ENCODE data around the gene GPS2.
"Not testable (repeated sequence)": the region's sequence is repeated elsewhere in the genome, so short reads cannot be mapped to it uniquely, and the experiment has no call there.

Gene GPS2

GRCh38 chr17:7314719-7315569, at the start of gene GPS2:
TSS of gene GPS2 (minus strand) at chr17:7315360. CDS start at chr17:7315052, 308 bp downstream.
- peak; percentile 94 for DNase-seq

- no peak for DNase-seq
Measured at GRCh38 chr17:7363311-7363710, 48.2 kb upstream of the GPS2 start.

- DNase-seq: no peak
Measured at GRCh38 chr17:7361906-7362305, 46.7 kb upstream of the GPS2 start.

GRCh38 chr17:7357381-7357780, 42.2 kb upstream of the GPS2 start:
- no peak for DNase-seq

- DNase-seq: no peak
Measured at GRCh38 chr17:7356756-7357155, 41.6 kb upstream of the GPS2 start.

DNA sequence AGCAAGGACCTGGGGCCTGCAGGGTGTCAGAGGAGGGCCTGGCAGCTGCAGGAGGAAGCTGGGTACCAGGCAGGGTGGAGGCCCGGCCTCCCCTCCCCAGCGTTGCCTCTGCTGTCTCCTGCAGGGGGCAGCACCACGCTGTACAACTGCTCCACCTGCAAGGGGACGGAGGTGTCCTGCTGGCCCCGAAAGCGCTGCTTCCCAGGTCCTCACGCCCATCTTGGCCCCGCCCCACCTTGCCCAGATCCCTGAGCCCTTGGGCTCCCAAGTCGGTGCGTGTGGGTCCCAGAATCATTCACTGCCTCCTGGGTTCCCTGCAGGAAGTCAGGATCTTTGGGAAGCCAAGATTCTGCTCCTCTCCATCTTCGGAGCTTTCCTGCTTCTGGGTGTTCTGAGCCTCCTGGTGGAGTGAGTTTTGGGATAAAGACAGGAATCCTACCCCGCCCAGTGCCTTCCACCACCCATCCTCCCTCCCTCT, 41.0 kb upstream of the GPS2 start:
- peak; percentile 86 for DNase-seq

DNA sequence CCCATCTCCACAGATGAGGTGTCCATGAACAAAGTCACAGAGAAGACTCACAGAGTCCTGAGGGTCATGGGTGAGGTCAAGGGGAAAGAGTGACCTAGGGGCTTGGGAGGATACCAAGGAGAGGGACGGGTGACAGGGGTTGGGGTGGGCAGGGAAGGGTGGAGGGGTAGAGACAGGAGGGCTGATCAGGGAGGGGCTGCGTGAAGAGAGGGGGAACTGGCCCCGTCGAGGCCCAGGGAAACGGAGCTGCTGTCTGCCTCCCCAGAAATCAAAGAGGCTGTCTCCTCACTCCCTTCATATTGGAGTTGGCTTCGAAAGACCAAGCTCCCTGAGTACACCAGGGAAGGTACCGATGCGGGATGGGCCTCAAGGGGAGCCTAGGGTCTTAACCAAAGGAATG, 40.4 kb upstream of the GPS2 start:
- DNase-seq: no peak

GRCh38 chr17:7355053-7355452, 39.9 kb upstream of the GPS2 start, which contains the start of gene TMEM95:
TSS of gene TMEM95 (plus strand) at chr17:7355156. CDS start at chr17:7355205, 49 bp downstream.
- DNase-seq: no peak

- DNase-seq: peak; percentile 33
Measured at GRCh38 chr17:7354262-7354843, 39.2 kb upstream of the GPS2 start.

DNA sequence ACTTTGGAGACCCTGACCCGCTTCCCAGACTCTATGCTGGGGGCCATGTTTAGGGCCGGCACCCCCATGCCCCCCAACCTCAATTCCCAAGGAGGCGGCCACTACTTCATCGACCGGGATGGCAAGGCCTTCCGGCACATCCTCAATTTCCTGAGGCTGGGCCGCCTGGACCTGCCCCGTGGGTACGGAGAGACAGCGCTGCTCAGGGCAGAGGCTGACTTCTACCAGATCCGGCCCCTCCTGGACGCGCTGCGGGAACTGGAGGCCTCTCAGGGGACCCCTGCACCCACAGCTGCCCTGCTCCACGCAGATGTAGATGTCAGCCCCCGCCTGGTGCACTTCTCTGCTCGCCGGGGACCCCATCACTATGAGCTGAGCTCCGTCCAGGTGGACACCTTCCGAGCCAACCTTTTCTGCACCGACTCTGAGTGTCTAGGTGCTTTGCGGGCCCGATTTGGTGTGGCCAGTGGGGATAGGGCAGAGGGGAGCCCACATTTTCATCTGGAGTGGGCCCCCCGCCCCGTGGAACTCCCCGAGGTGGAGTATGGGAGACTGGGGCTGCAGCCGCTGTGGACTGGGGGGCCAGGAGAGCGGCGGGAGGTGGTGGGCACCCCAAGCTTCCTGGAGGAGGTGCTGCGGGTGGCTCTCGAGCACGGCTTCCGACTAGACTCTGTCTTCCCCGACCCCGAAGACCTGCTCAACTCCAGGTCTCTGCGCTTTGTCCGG, 37.9 kb upstream of the GPS2 start:
- DNase-seq: no peak

GRCh38 chr17:7352503-7352889, 37.3 kb upstream of the GPS2 start:
- DNase-seq: no peak

DNA sequence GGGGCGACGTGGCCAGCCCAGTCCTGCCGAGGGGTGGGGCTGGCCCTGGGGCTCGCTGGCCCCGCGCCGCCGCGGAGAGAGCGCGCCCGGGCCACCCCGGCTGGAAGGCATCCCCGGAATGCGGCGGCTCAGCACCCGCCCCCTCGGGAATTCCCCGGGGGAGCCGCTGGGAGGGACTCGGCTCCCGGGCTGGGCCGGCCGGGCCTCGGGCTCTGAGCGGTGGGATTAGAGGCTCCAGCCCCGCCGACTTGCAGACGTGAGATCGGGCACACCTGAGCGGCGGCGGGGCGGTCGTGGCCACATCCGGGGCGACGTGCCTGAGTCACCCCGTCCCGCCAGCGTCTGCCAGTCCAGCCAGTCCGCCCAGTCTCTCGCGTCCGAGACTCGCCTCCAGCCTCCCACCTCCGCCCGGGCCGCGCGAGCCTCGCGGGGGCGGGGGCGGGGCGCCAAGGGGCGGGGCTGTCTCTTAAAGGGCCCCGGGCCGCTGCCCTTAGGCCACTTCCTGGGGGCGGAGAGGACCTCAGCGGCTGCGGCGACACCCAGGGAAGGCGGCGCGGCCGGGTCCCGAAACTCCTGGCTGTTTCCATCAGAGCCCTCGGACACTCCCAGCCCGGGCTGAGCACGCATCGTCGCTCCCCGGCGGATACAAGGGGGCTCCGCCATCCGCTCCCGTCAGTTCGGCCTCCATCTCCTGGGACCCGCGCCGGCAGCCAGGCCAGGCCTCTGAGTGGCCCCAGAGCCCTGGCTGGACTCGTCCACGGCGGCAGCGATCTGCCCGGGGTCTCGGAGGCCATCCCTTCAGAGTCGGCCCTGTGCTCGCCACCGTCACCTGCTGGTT, 36.7 kb upstream of the GPS2 start, which contains the start of gene KCTD11:
TSS of gene KCTD11 (plus strand) at position 498 of the 838 bp plus-strand sequence.
- DNase-seq: peak; percentile 72

DNA sequence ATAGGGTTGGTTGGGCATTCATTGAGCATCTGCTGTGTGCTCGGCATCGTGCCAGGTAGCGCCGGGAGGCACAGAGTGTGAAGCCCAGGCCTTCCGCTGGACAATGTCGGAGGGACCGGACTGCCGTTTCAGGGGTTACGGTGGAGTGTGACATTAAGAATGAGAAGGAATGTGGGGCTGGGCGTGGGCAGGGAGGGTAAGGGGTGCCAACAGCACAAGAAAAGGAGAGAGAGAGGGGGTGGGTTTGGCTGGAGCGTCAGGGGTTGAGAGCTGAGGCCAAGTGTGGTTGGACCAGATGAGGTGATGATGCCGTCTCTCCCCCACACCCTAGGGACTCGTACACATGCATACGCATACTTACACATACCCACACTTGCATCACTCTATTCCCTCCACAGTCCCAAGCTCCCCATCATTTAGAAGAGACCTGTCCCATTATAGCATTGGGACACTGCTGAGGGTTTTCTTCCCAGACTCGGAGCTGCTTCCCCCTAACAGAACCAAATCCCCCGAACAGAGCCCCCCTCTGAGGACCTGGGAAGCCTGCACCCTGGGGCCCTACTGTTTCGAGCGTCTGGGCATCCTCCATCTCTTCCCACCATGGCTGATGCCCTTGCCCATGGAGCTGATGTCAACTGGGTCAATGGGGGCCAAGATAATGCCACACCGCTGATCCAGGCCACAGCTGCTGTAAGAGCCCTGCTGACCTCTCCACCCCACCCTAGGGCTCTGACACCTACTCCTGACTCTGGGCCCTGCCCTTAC, 33.5 kb upstream of the GPS2 start:
- no peak for DNase-seq

DNA sequence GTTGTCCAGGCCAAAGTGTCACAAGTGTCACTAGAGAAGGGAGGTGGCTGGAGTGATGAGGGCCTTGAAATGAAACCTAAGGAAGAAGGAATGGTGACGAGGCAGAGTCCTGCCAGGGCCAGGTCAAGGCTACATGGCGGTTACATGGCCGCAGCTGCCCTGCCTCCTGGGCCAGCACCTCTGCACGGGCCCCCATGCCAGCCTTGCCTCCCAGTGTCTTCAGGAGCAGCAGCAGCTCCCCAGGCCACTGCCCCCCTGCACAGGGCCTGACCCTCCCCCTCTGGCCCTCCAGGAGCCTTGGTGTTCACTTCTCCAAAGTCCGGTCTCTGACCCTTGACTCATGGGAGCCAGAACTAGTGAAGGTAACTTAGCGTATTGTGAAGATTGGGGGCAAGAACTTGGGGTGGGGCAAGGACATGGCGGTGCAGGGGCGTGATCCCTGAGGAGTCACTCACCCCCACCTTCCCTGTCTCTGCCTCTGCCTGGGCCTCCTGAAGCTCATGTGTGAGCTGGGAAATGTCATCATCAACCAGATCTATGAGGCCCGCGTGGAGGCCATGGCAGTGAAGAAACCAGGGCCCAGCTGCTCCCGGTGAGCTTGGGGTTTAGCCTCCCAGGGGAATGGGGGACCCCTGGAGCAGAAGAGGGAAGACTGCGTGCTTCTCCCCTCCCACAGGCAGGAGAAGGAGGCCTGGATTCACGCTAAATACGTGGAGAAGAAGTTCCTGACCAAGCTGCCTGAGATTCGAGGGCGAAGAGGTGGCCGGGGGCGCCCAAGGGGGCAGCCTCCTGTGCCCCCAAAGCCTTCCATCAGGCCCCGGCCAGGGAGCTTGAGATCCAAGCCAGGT, 32.7 kb upstream of the GPS2 start:
- no peak for DNase-seq

DNA sequence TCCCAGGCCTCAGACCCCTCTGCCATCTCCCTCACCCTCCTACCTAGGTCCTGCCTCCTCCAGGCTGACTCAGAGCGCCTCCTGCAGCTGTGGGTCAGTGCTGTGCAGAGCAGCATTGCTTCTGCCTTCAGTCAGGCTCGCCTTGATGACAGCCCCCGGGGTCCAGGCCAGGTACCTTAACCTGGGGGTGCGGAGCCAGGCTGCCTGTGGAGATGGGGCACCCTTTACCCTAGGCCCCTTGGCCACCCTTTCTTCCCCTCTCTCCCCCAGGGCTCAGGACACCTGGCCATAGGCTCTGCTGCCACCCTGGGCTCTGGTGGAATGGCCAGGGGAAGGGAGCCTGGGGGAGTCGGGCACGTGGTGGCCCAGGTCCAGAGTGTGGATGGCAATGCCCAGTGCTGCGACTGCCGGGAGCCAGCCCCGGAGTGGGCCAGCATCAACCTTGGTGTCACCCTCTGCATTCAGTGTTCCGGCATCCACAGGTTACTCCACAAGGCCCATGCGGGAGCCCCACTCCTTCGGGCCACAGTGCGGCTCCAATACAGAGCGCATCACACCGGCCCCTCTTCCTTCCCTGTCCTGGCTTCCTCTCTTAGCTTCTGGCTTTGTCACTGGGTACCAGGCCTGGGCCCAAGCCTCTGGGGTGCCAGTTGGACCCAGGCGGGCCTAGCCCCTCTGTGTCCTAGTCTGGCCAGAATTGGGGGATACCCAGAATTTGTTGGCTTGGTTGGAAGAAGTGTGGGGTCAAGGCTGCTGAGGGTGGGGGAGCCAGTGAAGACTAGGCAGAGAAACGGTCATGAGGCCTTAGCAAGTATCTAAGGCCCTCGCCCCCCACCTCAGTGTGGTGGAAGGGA, 31.8 kb upstream of the GPS2 start:
- DNase-seq: no peak

- no peak for DNase-seq
Measured at GRCh38 chr17:7343250-7343649, 28.1 kb upstream of the GPS2 start.

DNA sequence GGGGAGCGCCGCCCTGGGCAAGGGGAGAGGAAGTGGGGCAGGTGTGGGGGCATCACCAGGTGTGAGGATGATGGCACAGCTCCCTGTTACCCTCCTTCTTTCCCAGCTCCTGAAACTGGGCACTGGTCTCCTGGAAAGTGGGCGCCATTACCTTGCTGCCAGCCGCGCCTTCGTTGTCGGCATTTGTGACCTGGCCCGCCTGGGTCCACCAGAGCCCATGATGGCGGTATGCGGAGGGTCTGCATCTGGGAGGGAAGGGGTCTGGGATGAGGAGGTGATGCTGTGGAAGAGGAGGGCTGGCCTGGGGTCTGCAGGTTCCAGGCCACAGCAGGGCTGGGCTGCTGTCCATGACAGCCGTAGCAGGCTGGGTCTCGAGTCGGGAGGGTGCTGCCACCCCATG, 26.7 kb upstream of the GPS2 start:
- DNase-seq: no peak

GRCh38 chr17:7340179-7340578, 25.0 kb upstream of the GPS2 start:
- no peak for DNase-seq

DNA sequence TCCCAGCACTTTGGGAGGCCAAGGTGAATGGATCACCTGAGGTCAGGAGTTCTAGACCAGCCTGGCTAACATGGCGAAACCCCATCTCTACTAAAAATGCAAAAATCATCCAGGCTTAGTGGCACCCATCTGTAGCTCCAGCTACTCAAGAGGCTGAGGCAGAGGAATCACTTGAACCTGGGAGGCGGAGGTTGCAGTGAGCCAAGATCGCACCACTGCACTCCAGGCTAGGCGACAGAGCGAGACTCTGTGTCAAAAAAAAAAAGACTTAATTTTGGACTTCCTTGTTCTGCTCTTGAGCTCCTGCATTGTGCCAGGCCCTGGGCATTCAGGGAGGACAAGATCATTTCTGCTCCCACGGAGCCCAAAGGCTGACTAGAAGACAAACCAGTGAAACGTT, 22.4 kb upstream of the GPS2 start:
- DNase-seq: not testable (repeated sequence)

Data from activated naive CD4-positive, alpha-beta T cell treated with Interleukin-2 at 50 U/mL for 16 hours (primary cell).